ENCODE measurements around the gene FAM240A.
"Not testable (repeated sequence)": the region's sequence is repeated elsewhere in the genome, so short reads cannot be mapped to it uniquely, and the experiment has no call there.

Gene FAM240A

DNA sequence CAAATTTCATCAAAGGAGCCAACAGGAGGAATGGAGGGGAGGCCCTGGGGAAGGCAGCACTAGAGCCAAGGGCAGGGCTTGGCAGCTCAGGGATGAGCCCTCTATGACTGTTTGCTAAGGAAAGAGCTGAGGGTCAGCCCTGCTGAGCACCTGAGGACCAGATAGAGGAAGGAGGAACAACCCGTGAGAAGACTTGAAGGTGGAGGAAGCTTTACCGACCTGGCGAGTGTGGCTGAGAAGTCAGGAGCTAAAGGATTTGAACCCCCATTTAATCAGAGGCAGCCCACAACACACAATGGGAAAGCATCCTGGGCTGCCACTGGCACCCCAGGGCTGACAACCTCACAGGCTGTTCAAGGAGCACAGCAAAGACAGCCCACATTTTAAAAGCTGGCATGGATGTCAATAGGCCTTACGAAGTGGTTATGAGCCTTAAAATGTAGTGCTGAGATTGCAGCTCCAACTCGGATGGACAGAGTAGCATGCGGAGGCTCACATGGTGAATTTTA lies 25.5 kb upstream of the FAM240A start:
- no peak for DNase-seq (ENCODE audit: low read depth in 2 of 2)

DNA sequence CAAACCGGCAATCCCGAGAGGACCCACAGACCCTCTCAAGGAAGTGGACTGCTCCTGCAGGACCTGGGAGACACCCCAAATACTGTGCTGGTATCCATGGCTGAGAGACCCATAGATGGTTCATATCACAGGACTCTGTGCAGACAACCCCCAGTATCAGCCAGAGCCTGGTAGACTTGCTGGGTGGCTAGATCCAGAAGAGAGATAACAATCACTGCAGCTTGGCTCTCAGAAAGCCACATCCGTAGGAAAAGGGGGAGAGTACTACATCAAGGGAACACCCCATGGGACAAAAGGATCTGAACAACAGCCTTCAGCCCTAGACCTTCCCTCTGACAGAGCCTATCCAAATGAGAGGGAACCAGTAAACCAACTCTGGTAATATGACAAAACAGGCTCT lies 25.1 kb upstream of the FAM240A start:
- DNase-seq (ENCODE audit: low read depth in 2 of 2): not testable (repeated sequence)

DNA sequence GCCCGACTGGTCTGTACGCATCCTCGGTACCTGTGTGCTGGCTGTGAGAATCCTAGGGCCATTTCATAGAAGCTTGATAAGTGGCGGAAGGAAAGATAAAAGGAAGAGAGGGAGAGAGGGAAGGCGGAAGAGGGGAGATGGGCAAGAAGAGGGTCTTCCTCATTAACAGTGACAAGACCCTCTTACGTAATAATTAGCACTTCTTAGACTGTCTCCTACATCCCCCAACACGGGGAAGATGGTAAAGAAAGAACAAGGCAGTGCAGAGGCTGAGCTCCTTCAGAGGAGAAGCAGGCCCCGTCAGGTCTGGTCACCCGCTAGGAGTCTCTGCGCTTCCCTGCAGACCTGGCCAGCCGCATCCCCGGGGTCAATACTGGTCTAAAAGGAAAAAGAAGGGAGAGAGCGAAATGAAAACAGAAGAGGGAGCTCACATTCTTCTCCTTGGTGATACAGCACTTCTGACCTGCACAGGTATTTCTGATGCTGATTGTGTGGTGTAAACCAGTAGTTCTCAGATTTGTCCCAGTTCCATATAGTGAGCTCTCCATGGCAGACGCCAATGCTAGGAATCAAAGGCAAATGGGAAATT lies 19.0 kb upstream of the FAM240A start:
- no peak for DNase-seq (ENCODE audit: low read depth in 2 of 2)

DNA sequence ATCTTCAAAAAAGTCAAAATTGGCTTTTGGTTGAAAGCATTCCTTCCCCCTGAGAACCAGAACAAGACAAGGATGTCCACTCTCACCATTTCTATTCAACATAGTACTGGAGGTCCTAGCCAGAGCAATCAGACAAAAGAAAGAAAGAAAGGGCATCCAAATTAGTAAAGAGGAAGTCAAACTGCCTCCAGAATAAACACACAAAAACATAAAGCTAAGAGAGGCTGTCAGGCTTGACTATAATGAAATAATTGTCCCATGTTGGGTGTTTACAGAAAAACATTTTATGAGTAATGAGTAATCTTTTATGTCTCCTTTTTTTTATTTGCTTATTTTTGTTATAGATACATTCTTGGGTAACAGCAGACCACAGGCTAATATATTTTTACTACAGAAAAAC lies 18.3 kb upstream of the FAM240A start:
- no peak for DNase-seq (ENCODE audit: low read depth in 2 of 2)

DNA sequence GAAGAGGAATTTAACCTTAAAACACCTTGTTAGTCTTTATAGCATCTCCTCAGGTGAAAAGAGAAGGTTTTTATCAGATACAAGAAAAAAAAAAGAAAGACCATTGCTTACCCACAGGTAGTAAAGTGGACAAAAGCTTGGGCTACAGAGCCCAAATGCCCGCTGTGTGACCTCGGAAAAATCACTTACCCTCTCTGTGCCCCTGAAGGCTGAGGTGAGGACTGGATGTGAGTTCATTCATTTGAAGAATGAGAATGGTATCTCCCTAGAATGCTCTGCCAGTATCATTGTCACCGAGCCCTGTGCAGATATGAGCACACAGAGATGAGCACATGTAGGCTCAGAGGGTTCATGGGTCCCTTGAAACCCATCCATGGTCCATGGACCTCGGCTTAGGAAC lies 17.6 kb upstream of the FAM240A start:
- no peak for DNase-seq (ENCODE audit: low read depth in 2 of 2)

DNA sequence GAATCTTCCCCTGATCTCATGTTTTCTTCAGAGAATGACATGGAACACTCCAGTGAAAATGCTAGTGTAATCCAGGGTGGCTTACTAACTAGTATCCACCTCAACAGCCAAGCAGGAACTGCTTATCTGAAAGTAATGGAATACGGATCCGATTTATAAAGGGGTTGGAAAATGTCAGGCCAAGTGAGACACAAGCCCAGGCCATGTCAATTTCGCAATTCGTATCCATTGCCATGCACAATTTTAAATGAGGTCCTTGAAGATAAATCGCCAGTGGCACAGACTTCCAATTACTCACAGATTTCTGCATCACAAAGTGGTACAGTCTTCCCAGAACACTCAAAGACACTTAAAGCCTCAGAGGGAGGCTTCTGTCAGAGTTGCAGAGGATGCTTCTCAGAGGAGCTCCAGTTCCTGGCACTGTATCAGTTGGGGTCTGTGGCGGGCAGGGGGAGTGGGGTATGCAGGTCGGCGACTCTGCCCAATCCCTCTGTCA lies 16.5 kb upstream of the FAM240A start:
- no peak for DNase-seq (ENCODE audit: low read depth in 2 of 2)

DNA sequence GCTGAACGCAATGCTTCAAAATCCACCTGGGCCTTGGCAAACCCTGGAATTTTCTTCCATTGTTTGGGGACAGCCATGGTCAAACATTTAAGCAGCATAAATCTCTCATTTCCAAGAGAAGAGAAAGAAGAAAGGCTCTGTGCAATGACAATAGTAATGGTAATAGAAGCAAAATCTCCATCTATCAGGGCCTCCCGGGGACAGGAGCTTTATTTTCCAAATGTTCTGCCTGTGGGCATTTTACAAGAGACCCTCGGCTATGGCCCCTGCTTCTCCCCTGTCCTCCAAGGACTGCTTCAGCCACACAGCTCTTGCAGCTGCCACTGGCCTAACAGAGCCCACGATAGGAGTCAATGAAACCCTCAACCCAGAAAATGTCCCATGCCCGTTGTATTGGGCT lies 12.7 kb upstream of the FAM240A start:
- DNase-seq (ENCODE audit: low read depth in 2 of 2): no peak

DNA sequence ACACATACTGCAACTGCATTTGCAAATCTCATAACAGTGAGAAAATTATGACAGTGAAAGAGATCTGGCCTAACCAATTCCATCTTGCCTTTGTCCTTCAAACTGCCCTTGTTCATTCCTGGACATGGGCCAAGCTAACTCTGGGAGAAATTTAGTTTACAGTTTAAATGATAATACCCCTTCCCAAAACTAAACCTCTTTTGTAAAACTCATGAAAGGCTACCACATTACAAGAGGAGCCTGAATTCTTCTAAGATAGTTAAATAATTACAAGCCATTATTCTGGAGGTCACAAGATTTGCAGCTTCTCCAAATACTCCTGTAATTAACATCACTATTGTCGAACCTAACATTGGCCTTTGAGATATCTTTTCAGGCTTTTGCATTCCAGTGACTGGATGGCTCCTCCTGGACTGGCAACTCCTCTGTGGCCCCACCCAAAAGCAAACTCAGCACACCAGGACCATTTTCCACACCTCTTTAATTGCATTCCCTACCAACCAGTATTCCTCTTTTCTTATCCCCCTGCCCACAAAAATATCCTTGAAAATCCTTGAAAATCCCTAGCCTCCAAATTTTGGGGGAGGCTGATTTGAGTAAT lies 8.8 kb upstream of the FAM240A start:
- no peak for DNase-seq (ENCODE audit: low read depth in 2 of 2)

DNA sequence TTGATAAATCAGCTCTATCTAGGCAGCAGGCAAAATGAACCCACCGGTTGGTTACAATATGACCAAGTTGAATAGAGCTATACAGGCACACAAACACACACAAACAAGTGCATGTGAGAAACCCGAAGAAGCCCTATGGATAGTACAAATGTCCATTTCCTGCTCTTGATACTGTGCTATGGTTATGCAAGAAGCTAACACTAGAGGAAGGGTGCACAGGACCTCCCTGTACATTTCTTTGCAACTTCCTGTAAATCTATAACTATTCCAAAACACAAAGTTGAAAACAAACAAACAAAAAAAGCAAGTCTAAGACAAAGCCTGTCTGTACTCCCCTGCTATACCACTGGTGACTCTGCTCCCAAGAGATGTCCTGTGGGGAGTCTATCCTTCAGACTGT lies 8.2 kb upstream of the FAM240A start:
- DNase-seq (ENCODE audit: low read depth in 2 of 2): no peak

DNA sequence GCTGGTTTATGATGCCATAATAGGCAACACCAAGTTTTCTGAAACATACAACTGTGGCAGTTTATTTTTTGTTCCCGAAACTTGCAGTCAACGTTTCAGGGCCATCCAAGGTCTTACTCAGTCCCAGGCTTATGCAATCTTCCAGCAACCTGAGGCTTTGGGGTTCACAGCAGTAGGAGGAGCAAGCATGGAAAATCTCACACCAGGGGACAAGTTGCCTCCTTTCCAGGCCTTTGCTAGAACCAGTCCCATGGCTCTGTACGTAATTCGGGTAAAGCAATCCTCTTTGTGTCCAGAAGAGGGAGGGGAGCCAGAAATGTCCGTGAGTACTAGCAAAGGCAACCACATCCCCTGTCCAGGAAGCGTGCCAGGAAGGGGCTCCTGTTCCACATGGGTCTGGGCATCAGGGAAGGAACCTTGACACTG lies 4.7 kb upstream of the FAM240A start:
- no peak for DNase-seq (ENCODE audit: low read depth in 2 of 2)

DNA sequence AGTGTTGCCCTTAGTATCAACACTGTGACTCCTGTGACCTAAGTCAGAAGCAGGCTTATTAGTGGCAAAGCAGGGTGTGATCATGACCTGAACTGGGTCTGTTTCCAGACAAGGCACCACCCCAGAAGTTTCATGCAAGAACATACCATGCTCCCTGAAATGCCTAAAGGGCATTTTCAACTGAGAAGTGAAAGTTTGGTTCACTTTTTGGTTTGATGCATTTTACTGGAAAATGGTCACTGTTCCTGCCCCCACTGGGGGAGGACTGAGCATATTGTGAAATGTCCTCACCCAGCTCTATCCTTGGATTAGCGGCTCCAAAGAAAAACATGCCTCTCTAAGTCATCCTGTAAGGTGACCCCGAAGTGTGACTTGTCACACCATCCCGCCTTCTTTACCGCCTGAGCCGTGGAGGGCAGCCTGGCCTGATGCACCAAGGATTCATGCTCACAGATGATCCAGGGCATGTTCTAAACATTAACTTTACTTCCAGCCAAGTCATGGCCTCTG lies 3.1 kb upstream of the FAM240A start:
- DNase-seq (ENCODE audit: low read depth in 2 of 2): no peak

DNA sequence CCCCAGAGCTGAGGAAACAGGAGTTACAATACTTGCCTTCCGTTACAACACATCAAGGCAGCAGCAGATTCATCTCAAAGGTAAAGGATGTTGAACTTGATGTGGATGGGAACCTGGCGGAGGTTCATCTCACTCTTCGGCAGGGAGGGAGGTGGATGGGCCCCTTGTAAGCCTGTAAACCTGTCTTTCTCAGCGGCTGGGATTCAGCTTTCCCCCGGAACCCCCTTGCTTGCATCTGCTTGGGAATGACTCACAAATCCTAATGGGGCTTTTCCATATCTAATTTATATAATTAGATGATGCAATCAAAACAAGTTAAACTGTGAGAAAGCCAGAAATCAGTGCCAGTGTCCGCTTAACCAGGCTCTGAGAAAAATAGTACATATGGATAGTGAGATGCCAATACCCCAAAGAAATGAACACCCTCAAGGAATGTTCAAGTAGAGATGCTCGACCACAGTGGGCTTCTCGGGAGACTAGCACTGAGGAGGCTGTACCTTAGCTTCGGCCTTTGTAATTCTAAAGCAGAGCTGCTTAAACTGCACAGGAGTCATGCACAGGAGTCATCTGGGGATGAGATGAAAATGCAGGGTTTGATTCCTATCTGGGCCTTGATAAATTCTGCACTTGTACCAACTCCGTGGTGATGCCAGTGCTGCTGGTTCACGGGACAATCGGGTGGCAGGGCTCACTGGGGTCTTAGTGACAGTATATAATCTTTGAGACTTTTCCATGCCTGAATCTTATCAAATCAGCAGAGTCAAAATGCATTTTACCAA lies 2.2 kb upstream of the FAM240A start:
- no peak for DNase-seq (ENCODE audit: low read depth in 2 of 2)

DNA sequence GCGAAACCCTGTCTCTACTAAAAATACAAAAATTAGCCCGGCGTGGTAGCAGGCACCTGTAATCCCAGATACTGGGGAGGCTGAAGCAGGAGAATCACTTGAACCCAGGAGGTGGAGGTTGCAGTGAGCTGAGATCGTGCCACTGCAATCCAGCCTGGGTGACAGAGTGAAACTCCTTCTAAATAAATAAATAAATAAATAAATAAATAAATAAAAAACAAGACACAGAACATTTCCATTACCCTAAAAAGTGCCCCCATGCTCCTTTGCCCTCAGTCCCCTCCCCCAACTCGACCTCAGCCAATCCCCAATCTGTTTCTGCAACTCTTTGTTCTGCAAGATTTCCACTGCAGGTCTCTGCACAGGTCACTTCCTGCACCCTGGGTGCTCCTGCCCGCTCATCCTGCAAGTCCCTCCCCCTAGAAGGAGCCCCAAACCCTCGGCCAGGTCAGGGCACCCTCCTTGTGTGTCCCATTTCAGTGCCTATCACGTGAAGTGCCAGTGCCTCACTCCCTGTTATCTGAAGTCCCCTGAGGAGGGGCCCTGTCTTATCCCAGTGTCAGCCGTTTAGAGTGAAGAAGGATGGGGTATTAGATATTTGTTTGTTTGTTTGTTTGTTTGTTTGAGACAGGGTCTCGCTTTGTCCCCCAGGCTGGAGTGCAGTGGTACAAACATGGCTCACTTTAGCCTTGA lies 1.1 kb downstream of the FAM240A start:
- no peak for DNase-seq (ENCODE audit: low read depth in 2 of 2)

DNA sequence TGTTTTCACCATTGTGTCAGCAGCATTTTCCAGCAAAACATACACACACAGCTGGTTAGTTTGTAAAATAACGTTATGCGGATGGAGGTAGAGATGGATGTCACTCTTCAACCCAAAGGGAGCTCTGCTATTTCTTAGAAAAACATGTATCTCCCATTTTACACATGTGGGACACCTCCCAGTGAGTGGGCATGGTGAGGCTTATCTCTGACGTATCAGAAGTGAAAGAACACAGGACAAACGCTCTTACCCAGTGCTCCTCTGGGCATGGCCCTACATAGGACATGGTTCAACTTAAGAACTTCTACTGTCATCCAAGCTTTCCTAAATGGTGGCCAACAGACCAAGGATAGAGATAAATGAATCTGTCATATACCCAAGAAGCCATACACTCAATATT lies 2.1 kb downstream of the FAM240A start:
- no peak for DNase-seq (ENCODE audit: low read depth in 2 of 2)

DNA sequence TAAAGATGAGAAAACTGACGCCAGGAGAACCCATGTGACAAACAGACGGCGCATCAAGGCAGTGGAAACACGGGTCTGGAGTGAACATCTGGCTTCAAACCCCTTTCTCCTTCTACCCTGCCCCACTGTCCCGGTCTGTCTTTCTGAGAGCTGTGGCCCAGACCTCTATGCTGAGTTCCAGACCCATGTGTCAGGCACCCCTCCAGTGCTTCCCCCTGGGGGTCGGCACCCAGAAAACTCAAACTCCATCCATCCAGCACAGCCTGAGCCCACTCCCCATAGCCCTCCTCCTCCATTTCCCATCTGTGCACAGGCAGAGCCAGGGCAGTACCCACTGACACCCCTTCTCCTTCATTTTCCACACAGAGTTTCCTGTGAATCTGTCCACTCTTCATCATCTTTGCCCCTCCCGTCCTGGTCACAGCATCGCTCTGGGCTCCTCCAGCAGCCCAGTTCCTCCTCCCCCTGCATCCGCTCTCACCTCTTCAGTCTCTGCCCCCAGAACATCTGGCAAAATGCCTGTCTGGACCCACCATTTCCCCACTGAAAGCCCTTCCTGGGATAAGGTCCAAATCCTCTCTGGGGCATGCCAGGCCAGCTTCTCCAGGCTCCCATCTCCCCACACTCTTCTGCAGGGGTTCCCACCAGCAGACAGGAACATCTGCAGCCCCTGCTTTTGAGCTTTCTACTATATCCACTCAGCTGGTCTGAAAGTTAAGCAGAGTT lies 2.9 kb downstream of the FAM240A start:
- DNase-seq (ENCODE audit: low read depth in 2 of 2): no peak

DNA sequence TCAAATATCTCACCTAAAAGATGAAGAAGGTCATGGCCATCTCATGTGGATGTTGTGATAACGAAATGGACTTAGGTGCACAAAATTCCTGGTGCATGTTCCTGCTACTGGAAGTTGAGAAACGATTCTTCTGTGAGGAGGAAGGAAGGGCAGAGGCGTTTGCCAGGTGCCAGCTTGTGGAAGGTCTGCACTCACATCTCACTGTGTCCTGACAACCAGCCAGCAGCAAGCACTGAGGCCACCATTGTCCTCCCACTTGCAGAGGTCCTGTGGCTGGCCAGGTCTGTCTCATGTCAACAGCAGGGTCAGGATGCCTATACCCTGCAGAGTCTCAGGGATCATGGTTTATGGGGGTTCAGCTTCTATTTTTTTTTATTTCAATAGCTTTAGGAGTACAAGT lies 3.7 kb downstream of the FAM240A start:
- no peak for DNase-seq (ENCODE audit: low read depth in 2 of 2)

DNA sequence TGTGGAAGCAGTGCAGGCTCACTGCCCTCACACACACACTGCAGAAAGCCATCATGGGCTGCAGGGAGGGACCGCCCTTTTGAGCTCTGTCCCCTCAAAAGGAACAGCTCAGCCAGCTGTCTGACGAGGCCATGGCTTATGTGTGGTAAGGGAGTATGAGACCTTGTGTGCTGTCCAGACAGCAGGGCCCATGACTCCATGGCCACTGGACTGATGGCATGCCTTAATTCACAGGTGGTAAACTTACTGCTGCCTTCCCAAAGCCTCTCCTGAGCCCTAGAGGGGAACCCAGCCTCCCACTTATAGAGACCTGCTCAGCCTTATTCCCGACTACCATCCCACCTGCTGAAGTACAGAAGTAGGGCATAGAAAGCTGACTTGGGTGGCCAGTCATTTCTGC lies 5.6 kb downstream of the FAM240A start:
- DNase-seq (ENCODE audit: low read depth in 2 of 2): no peak

DNA sequence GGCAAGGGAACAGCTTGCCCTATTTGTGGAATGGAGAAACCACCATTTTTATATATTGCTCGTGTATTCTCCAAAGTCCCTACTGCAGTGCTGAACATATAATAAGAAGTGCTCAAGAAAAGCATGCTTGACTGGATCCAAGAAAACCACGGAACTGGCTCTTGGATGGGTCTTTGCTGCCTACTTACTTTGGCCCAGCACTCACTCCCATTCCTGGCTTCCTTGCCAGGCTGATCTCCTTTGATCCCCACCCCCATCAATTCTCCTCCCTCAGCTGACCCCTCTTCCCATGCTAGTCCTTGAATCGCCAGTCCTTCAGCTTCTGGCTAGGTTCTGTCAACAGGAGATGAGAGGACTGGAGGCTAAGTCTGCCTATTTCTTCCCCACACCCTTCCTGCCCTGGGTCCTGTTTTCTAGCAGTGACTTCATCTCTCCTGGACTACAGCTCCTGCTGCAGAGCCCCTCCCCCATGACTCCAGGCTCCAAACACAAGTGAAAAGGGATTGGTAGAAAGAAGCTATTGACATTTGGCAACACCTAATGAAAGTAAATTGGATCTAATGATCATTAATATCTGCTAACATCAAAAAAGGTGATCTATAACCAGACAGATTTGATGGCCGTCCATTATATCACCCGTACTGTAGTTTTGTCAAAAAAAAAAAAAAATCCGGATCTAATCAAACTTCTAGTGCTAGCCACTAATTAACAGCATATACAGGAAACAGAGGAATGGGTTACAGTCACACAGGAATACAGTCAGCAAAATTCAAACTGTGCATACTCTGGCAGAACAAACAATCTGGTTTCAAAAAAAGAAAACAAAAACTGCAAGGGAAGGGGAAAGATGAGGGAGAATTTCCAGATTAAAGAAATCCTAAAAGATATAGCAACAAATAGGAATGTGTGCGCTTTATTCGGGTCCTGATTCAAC lies 7.8 kb downstream of the FAM240A start:
- no peak for DNase-seq (ENCODE audit: low read depth in 2 of 2)

DNA sequence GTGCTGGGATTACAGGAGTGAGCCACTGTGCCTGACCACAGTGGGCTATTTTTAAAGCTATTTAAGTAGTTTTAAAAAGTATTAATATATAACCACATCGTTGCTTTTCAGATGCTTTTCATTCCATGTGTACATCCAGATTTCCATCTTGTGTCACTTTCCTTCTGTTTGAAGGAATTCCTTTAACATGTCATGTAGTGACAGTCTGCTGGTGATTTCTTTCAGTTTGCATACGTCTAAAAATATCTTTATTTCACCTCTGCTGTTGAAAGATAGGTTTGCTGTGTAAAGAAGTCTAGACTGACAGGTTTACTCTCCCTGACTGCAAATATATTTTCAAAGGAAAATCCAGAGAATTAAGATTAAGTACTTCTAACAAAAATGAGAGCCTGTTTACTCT lies 12.2 kb downstream of the FAM240A start:
- no peak for DNase-seq (ENCODE audit: low read depth in 2 of 2)

DNA sequence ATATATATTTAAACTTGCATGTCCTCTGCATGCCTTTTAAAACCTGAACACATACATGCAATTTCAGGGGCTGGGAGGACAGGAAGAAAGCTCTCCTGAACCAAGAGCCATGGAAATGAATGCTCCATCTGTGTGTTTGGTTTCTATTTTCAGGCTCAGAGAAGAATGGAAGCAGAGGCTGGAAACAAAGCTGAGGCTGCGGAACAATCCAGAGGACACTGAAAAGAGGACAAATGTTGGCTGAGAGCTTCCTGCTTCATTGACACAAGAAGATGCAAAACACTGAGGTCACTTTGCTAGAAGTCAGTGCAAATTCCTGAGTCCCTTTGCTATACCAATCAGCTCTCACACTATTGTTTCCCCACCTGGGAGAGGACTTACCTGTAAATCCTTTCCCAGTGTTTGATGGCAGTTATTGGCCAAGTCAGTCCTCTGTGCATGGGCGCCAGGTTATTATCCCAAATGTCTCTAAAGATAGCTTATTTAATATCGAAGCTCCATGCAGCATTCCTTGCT lies 12.7 kb downstream of the FAM240A start:
- no peak for DNase-seq (ENCODE audit: low read depth in 2 of 2)

Measured in fibroblast of skin of left biceps (primary cell).